ENCODE measurements around the gene MRPL20. TPM values are rescaled to one million over a fixed set of nuclear protein-coding genes. Genes with fewer than 3 reads are reported as not detected.
"Not testable (repeated sequence)": the region's sequence is repeated elsewhere in the genome, so short reads cannot be mapped to it uniquely, and the experiment has no call there.

Gene MRPL20
- total RNA-seq, 2 donors from 2014 or later = 72.8 to 85.9 TPM

GRCh38 chr1:1370771-1371300 lies 36.3 kb downstream of the MRPL20 start:
- no peak overlapping the region for H3K4me3 ChIP-seq
- no peak for DNase-seq
- no peak for ATAC-seq
- H3K9me3 ChIP-seq = no peaks in the 10 kb centered on the region
- H3K27ac ChIP-seq = no peak overlapping the region
- no peaks in the 10 kb centered on the region for H3K27me3 ChIP-seq
- no peak for TF ChIP-seq CTCF (IDR thresholded peaks at IDR 0.05)
- no peak for TF ChIP-seq POLR2A (IDR thresholded peaks at IDR 0.05)
- intact Hi-C loops (cut with DNase I) = no loop called here
- 72% methylated on average over 16 of the region's 16 CpGs; no CpG with 5 or more reads in 1 of the 2 donors for WGBS, 2 donors
- peaks cover 30% of the 10 kb centered on the region for H3K4me1 ChIP-seq
- no peaks in the 10 kb centered on the region for H3K36me3 ChIP-seq (replicated peaks in 1 of 2; ENCODE audit: insufficient read depth in 1 of 2, low read depth in 2 of 2)

GRCh38 chr1:1370094-1370493 lies 37.0 kb downstream of the MRPL20 start:
- intact Hi-C loops (cut with DNase I); ATAC-seq; H3K36me3 ChIP-seq (replicated peaks in 1 of 2; ENCODE audit: insufficient read depth in 1 of 2, low read depth in 2 of 2): not testable (repeated sequence)

GRCh38 chr1:1367315-1367714 lies 39.8 kb downstream of the MRPL20 start:
- ATAC-seq = no peak
- Histone ChIP-seq H3K27me3 (no peaks in the 10 kb centered on the region), H3K4me1 (peaks cover 9% of the 10 kb centered on the region), H3K27ac (no peak overlapping the region), H3K36me3 (replicated peaks in 1 of 2; ENCODE audit: insufficient read depth in 1 of 2, low read depth in 2 of 2) (no peaks in the 10 kb centered on the region), H3K9me3 (no peaks in the 10 kb centered on the region), H3K4me3 (no peak overlapping the region)
- WGBS, 2 donors = 92% methylated on average over 5 of the region's 5 CpGs
- DNase-seq = no peak
- TF ChIP-seq CTCF (IDR thresholded peaks at IDR 0.05) (no peak), POLR2A (IDR thresholded peaks at IDR 0.05) (no peak)
- intact Hi-C loops (cut with DNase I) = no loop called here

More at GRCh38 chr1:1370094-1370493, 37.0 kb downstream of the MRPL20 start:
- DNase-seq, H3K4me3 ChIP-seq, H3K27me3 ChIP-seq, H3K27ac ChIP-seq, H3K9me3 ChIP-seq: not testable (repeated sequence)
- peaks cover 29% of the 10 kb centered on the region for H3K4me1 ChIP-seq
- WGBS, 2 donors = 88 to 89% methylated on average over 14 of the region's 14 CpGs

GRCh38 chr1:1366699-1367066 lies 40.4 kb downstream of the MRPL20 start:
- Histone ChIP-seq H3K36me3 (replicated peaks in 1 of 2; ENCODE audit: insufficient read depth in 1 of 2, low read depth in 2 of 2) (no peaks in the 10 kb centered on the region), H3K4me3 (no peak overlapping the region), H3K27me3 (no peaks in the 10 kb centered on the region), H3K27ac (no peak overlapping the region), H3K9me3 (no peaks in the 10 kb centered on the region), H3K4me1 (peaks cover 3% of the 10 kb centered on the region)
- 93 to 96% methylated on average over 3 of the region's 3 CpGs for WGBS, 2 donors
- intact Hi-C loops (cut with DNase I) = no loop called here
- no peak for ATAC-seq
- DNase-seq = no peak
- TF ChIP-seq CTCF (IDR thresholded peaks at IDR 0.05) (no peak), POLR2A (IDR thresholded peaks at IDR 0.05) (no peak)

GRCh38 chr1:1365875-1366698 lies 41.0 kb downstream of the MRPL20 start:
- DNase-seq (no peak), ATAC-seq (no peak)
- no peak overlapping the region for H3K27ac ChIP-seq
- no peaks in the 10 kb centered on the region for H3K9me3 ChIP-seq
- H3K27me3 ChIP-seq = no peaks in the 10 kb centered on the region
- H3K4me1 ChIP-seq = no peaks in the 10 kb centered on the region
- no peak overlapping the region for H3K4me3 ChIP-seq
- H3K36me3 ChIP-seq (replicated peaks in 1 of 2; ENCODE audit: insufficient read depth in 1 of 2, low read depth in 2 of 2) = no peaks in the 10 kb centered on the region
- 69 to 70% methylated on average over 10 of the region's 10 CpGs for WGBS, 2 donors
- intact Hi-C loops (cut with DNase I) = no loop called here
- TF ChIP-seq CTCF (IDR thresholded peaks at IDR 0.05) (no peak), POLR2A (IDR thresholded peaks at IDR 0.05) (no peak)

Measured in body of pancreas (tissue), 4 donors.